Activated naive CD4-positive, alpha-beta T cell treated with anti-CD3 and anti-CD28 coated beads, Interleukin-2, amount 10 ng/mL, durations not matched to agents 7 days and 5 days (primary cell): ENCODE data around the gene ADAM23.

ENCODE experiments used
- CTCF ChIA-PET: fragments of 350-600 bp; sonication (Branson Sonifier 250); formaldehyde crosslinking; loops from one replicate; lab custom pipeline; 2021; ENCODE audit warnings: antibody characterized with exemption; lab: Charles Lee
- DNase-seq: peaks from one replicate; pipeline ENCODE4 v3.0.0-alpha.2; 2020
- H3K27ac Mint-ChIP-seq: one replicate; pipeline ENCODE4 v1.8.0; 2021; ENCODE audit warnings: mild to moderate bottlenecking, moderate library complexity, mixed read lengths
- H3K27me3 Mint-ChIP-seq: one replicate; pipeline ENCODE4 v1.8.0; 2021; ENCODE audit warnings: mild to moderate bottlenecking, mixed read lengths
- H3K36me3 Mint-ChIP-seq: one replicate; pipeline ENCODE4 v1.8.0; 2021; ENCODE audit warnings: mixed read lengths
- H3K4me1 Mint-ChIP-seq: one replicate; pipeline ENCODE4 v1.8.0; 2021; ENCODE audit warnings: mixed read lengths
- H3K4me3 Mint-ChIP-seq: one replicate; pipeline ENCODE4 v1.8.0; 2021; ENCODE audit warnings: mild to moderate bottlenecking, moderate library complexity, mixed read lengths
- H3K9me3 Mint-ChIP-seq: one replicate; pipeline ENCODE4 v1.8.0; 2021; ENCODE audit warnings: mixed read lengths

Gene ADAM23

GRCh38 chr2:206584323-206585116, 141.2 kb downstream of the ADAM23 start:
- H3K4me1 Mint-ChIP-seq: no peaks in the 10 kb centered on the region
- no peaks in the 10 kb centered on the region for H3K9me3 Mint-ChIP-seq
- H3K27me3 Mint-ChIP-seq: peaks cover 12% of the 10 kb centered on the region
- H3K27ac Mint-ChIP-seq: no peak overlapping the region
- CTCF ChIA-PET: no interaction called here
- H3K36me3 Mint-ChIP-seq: no peaks in the 10 kb centered on the region
- no peak overlapping the region for H3K4me3 Mint-ChIP-seq
- DNase-seq: no peak

GRCh38 chr2:206585335-206585734, 142.0 kb downstream of the ADAM23 start:
- Mint-ChIP-seq H3K27ac (no peak overlapping the region), H3K4me1 (no peaks in the 10 kb centered on the region), H3K27me3 (peaks cover 12% of the 10 kb centered on the region), H3K9me3 (no peaks in the 10 kb centered on the region), H3K4me3 (no peak overlapping the region), H3K36me3 (no peaks in the 10 kb centered on the region)
- CTCF ChIA-PET: interaction anchor here (0.8 kb wide), 1 partner anchor 10 kb away, joined by 3 read pairs; no protein-coding TSS in a partner anchor
- no peak for DNase-seq

GRCh38 chr2:206586609-206587008, 143.3 kb downstream of the ADAM23 start:
- CTCF ChIA-PET: no interaction called here
- H3K36me3 Mint-ChIP-seq: no peaks in the 10 kb centered on the region

GRCh38 chr2:206597717-206598218, 154.4 kb downstream of the ADAM23 start:
- CTCF ChIA-PET: no interaction called here
- no peaks in the 10 kb centered on the region for H3K4me1 Mint-ChIP-seq

More at GRCh38 chr2:206586609-206587008, 143.3 kb downstream of the ADAM23 start:
- no peaks in the 10 kb centered on the region for H3K4me1 Mint-ChIP-seq
- H3K9me3 Mint-ChIP-seq: no peaks in the 10 kb centered on the region
- DNase-seq: no peak
- peaks cover 12% of the 10 kb centered on the region for H3K27me3 Mint-ChIP-seq
- no peak overlapping the region for H3K4me3 Mint-ChIP-seq
- H3K27ac Mint-ChIP-seq: no peak overlapping the region

GRCh38 chr2:206603243-206603642, 159.9 kb downstream of the ADAM23 start:
- Mint-ChIP-seq H3K4me3 (no peak overlapping the region), H3K27me3 (no peaks in the 10 kb centered on the region), H3K27ac (no peak overlapping the region), H3K9me3 (no peaks in the 10 kb centered on the region), H3K36me3 (no peaks in the 10 kb centered on the region), H3K4me1 (no peaks in the 10 kb centered on the region)
- CTCF ChIA-PET: no interaction called here
- no peak for DNase-seq

More at GRCh38 chr2:206597717-206598218, 154.4 kb downstream of the ADAM23 start:
- no peak overlapping the region for H3K27ac Mint-ChIP-seq
- H3K36me3 Mint-ChIP-seq: no peaks in the 10 kb centered on the region
- H3K27me3 Mint-ChIP-seq: no peaks in the 10 kb centered on the region
- H3K4me3 Mint-ChIP-seq: no peak overlapping the region
- no peaks in the 10 kb centered on the region for H3K9me3 Mint-ChIP-seq
- no peak for DNase-seq

GRCh38 chr2:206610451-206610850, 167.1 kb downstream of the ADAM23 start:
- H3K27me3 Mint-ChIP-seq: no peaks in the 10 kb centered on the region
- H3K9me3 Mint-ChIP-seq: no peaks in the 10 kb centered on the region
- H3K27ac Mint-ChIP-seq: no peak overlapping the region
- H3K4me3 Mint-ChIP-seq: no peak overlapping the region
- H3K4me1 Mint-ChIP-seq: peaks cover 8% of the 10 kb centered on the region
- CTCF ChIA-PET: no interaction called here
- DNase-seq: no peak
- no peaks in the 10 kb centered on the region for H3K36me3 Mint-ChIP-seq

- CTCF ChIA-PET: no interaction called here
- Mint-ChIP-seq H3K4me1 (peaks cover 8% of the 10 kb centered on the region), H3K27ac (no peak overlapping the region)
These were observed 167.9 kb downstream of the ADAM23 start for GRCh38 chr2:206611191-206611590.

GRCh38 chr2:206611736-206612135, 168.4 kb downstream of the ADAM23 start:
- DNase-seq: no peak
- CTCF ChIA-PET: no interaction called here
- Mint-ChIP-seq H3K27ac (no peak overlapping the region), H3K36me3 (no peaks in the 10 kb centered on the region), H3K4me3 (no peak overlapping the region), H3K9me3 (no peaks in the 10 kb centered on the region), H3K4me1 (peaks cover 8% of the 10 kb centered on the region), H3K27me3 (no peaks in the 10 kb centered on the region)

More at GRCh38 chr2:206611191-206611590, 167.9 kb downstream of the ADAM23 start:
- Mint-ChIP-seq H3K27me3 (no peaks in the 10 kb centered on the region), H3K4me3 (no peak overlapping the region), H3K36me3 (no peaks in the 10 kb centered on the region), H3K9me3 (no peaks in the 10 kb centered on the region)
- DNase-seq: no peak

GRCh38 chr2:206614811-206615210, 171.5 kb downstream of the ADAM23 start:
- H3K27me3 Mint-ChIP-seq: no peaks in the 10 kb centered on the region
- CTCF ChIA-PET: no interaction called here
- H3K27ac Mint-ChIP-seq: no peak overlapping the region
- H3K36me3 Mint-ChIP-seq: no peaks in the 10 kb centered on the region
- no peaks in the 10 kb centered on the region for H3K9me3 Mint-ChIP-seq
- DNase-seq: no peak
- H3K4me3 Mint-ChIP-seq: no peak overlapping the region
- H3K4me1 Mint-ChIP-seq: peaks cover 3% of the 10 kb centered on the region

GRCh38 chr2:206615417-206616089, 172.2 kb downstream of the ADAM23 start:
- CTCF ChIA-PET: no interaction called here
- DNase-seq: no peak
- Mint-ChIP-seq H3K36me3 (no peaks in the 10 kb centered on the region), H3K27ac (no peak overlapping the region), H3K4me3 (no peak overlapping the region), H3K4me1 (no peaks in the 10 kb centered on the region), H3K27me3 (no peaks in the 10 kb centered on the region), H3K9me3 (no peaks in the 10 kb centered on the region)

GRCh38 chr2:206616151-206616550, 172.8 kb downstream of the ADAM23 start:
- CTCF ChIA-PET: no interaction called here
- Mint-ChIP-seq H3K36me3 (no peaks in the 10 kb centered on the region), H3K27ac (no peak overlapping the region), H3K9me3 (no peaks in the 10 kb centered on the region), H3K4me3 (no peak overlapping the region), H3K4me1 (no peaks in the 10 kb centered on the region), H3K27me3 (no peaks in the 10 kb centered on the region)
- no peak for DNase-seq

GRCh38 chr2:206619011-206619410, 175.7 kb downstream of the ADAM23 start:
- H3K36me3 Mint-ChIP-seq: no peaks in the 10 kb centered on the region
- CTCF ChIA-PET: no interaction called here
- no peak overlapping the region for H3K4me3 Mint-ChIP-seq
- no peak for DNase-seq
- no peaks in the 10 kb centered on the region for H3K9me3 Mint-ChIP-seq
- H3K4me1 Mint-ChIP-seq: no peaks in the 10 kb centered on the region
- no peaks in the 10 kb centered on the region for H3K27me3 Mint-ChIP-seq
- H3K27ac Mint-ChIP-seq: no peak overlapping the region

GRCh38 chr2:206626108-206626507, 182.8 kb downstream of the ADAM23 start:
- Mint-ChIP-seq H3K27ac (no peak overlapping the region), H3K4me1 (no peaks in the 10 kb centered on the region), H3K9me3 (no peaks in the 10 kb centered on the region), H3K4me3 (no peak overlapping the region), H3K27me3 (peaks cover 10% of the 10 kb centered on the region), H3K36me3 (no peaks in the 10 kb centered on the region)
- DNase-seq: no peak
- CTCF ChIA-PET: no interaction called here

- no peak overlapping the region for H3K27ac Mint-ChIP-seq
- CTCF ChIA-PET: no interaction called here
- H3K4me3 Mint-ChIP-seq: no peak overlapping the region
- H3K27me3 Mint-ChIP-seq: peaks cover 10% of the 10 kb centered on the region
- H3K4me1 Mint-ChIP-seq: no peaks in the 10 kb centered on the region
- H3K9me3 Mint-ChIP-seq: no peaks in the 10 kb centered on the region
- H3K36me3 Mint-ChIP-seq: no peaks in the 10 kb centered on the region
- DNase-seq: no peak
These were observed 184.3 kb downstream of the ADAM23 start for GRCh38 chr2:206627632-206628031.

GRCh38 chr2:206631340-206631739, 188.0 kb downstream of the ADAM23 start:
- no peaks in the 10 kb centered on the region for H3K9me3 Mint-ChIP-seq
- H3K36me3 Mint-ChIP-seq: no peaks in the 10 kb centered on the region
- no peak overlapping the region for H3K27ac Mint-ChIP-seq
- H3K4me3 Mint-ChIP-seq: no peak overlapping the region
- peaks cover 10% of the 10 kb centered on the region for H3K27me3 Mint-ChIP-seq
- no peak for DNase-seq
- CTCF ChIA-PET: no interaction called here
- H3K4me1 Mint-ChIP-seq: no peaks in the 10 kb centered on the region
